Effector CD8-positive, alpha-beta T cell (primary cell): Measurements from ENCODE around the gene BCAM.

ENCODE experiments used
- DNase-seq: peaks from one replicate; lab custom pipeline; 2025; lab: John Stamatoyannopoulos, UW

The BCAM gene

DNA sequence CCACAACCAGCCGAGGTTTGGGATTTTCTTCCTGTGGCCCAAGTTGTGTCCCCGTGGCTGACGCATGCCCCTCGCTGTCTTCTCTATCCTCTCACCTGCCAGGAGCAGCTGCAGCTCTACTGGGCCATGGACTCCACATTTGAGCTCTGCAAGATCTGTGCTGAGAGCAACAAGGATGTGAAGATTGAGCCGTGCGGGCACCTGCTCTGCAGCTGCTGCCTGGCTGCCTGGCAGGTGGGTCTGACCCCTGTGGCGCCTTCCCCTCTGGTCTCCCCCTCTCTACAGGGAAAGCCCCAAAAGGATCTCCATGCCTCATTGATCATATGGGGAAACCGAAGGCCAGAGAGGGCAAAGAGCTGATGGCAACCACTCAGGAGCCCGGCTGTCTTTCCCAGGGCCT lies 16.6 kb upstream of the BCAM start:
- no peak for DNase-seq

DNA sequence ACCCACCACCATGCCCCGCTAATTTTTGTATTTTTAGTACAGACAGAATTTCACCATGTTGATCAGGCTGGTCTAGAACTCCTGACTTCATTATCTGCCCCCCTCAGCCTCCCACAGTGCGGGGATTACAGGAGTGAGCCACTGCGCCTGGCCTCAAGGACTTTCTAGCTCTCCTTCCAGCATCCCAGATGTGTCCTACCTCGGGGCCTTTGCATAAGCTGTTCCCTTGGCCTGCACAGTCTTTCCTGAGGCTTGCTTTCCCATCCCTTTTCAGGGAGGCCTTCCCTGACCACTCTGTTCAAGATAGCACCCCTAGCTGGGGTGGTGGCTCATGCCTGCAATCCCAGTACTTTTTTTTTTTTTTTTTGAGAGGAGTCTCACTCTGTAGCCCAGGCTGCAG lies 14.3 kb upstream of the BCAM start:
- DNase-seq, result no peak

DNA sequence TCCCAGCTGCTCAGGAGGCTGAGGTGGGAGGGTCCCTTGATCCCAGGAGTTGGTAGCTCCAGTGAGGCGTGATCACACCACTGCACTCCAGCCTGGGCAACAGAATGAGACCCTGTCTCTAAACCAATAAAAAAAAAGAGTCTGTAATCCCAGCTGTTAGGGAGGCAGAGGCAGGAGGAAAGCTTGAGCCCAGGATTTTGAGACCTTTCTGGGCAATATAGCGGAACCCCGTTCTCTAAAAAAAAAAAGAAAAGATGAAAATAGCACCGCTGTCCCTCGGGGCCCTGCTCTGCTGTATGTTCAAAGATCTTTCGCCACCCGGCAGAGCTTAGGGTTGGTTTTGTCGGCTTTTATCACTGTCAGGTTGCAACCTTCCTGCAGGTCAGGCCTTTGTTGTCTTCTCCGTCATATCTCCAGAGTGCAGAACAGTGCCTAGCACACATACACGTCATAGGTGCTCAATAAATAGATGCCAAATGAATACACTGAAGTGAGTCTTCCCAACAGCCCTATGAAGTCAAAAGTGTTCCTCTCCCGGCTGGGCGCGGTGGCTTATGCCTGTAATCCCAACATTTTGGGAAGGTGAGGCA lies 13.4 kb upstream of the BCAM start:
- no peak for DNase-seq

DNA sequence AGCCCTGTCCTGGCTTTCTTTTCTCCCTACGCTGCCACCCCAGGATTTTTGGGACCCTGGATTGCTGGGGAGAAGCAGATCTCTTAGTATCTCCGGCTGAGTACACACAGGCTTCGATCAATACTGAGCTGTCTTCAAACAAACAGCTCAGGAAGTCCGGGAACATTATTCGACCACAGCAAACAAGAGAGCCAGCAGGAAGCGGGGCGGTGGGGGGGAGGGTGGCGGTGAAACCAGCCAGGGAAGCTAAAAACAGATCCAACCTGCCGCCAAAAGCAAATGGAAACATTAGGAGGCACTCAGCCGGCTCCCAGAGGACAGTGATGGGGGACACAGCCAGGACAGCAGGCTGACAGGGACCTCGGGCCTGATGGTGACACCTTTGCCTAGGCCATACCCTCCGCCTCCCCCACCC lies 12.2 kb upstream of the BCAM start:
- DNase-seq, result no peak

DNA sequence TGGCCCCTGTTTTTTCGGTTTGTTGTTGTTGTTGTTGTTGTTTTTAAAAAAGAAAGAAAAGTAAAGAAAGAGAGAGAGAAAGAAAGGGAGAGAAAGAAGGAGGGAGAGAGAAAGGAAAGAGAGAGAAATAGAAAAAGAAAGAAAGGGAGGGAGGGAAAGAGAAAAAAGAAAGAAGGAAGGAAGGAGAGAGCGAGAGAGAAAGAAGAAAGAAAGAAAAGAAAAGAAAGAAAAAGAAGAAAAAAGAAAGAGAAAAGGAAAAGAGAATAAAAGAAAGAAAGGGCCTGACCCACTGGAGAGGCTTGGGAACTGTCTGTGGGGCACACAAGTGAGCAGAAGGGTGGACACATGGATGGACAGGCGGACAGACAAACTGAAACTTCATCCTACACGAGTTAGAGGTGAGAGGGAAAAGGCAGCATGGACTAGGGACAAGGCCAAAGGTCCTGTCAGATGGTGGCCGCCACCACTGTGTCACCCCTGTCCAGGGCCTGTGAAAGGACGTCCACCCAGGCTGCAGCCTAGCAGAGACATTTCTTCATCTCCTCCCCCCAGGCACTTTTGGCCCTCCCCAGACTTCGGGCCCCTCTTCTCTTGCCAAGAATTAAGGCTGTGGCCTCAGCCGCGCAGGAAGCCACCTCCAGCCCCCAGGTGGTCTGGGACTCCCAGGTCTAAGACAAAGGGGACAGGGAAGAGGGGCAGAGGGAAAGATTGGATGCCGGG lies 9.1 kb upstream of the BCAM start:
- no peak for DNase-seq

DNA sequence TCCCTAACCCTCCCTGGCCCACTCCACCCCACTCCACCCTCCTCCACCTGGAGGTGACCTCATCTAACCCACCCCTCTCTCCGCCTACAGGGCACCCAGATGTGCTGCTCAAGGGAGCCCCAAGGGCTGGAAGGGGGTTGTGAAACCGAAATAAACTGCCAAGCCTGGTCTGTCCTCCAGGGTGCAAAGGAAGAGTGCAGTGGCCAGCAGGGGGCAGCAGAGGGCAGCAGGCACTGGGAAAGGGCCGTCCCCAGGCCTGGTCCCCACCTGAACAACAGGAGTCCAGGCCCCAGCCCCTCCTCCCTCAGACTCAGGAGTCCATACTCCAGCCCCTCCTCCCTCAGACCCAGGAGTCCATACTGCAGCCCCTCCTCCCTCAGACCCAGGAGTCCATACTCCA lies 8.4 kb upstream of the BCAM start:
- DNase-seq, result peak; percentile 75

DNA sequence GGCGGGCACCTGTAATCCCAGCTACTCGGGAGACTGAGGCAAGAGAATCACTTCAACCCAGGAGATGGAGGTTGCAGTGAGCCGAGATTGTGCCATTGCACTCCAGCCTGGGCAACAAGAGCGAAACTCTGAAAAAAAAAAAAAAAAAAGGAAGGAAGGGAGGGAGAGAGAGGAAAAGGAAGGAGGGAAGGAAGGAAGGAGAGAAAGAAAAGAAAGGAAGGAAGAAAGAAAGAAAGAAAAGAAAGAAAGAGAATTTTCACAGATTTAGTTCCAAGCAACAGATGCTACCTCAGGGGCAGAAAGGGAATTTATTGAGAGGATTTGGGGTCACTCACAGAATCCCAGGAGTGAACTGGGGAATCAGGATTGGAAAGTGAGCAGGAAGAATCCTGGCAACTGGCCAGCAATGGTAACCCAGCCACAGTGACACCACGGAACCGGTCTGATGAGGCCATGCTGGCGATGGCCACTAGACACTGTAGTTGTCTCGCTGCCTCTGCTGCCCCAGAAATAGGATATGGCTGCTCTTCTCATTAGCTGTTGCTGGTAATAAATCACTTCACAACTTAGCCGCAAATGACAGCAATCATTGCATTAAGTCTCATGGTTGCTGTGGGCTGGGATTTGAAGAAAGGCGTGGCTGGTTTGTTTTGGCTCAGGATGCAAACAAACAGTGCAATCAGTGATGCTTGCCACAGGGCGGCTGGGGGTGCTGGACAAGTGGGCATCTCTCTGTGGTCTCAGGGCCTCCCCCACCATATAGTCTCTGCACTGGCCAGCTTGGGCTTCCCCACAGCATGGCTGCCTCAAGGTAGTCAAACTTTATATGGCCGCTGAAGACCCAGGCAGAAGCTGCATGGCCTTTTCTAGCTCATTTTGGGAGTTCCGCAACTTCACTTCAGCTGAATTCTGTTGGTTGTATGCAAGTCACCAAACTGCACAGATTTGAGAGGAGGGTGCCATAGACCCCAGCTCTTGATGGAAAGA lies 5.2 kb upstream of the BCAM start:
- no peak for DNase-seq

DNA sequence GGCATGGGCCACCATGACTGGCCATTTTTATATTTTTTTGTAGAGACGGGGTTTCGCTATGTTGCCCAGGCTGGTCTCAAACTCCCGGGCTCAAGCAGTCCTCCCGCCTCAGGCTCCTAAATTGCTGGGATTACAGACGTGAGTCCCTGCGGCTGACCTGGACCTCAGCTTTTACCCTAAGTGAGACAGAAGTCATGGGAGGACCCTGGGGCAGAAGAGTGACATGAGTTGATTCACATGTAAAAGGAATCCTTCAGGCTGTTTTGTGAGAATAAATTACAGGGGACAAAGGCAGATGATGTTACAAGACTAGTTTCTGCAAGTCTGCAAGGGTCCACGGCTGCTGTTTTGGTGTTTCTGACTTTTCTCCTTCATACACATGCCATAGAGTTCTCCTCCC lies 2.6 kb upstream of the BCAM start:
- DNase-seq, result no peak

DNA sequence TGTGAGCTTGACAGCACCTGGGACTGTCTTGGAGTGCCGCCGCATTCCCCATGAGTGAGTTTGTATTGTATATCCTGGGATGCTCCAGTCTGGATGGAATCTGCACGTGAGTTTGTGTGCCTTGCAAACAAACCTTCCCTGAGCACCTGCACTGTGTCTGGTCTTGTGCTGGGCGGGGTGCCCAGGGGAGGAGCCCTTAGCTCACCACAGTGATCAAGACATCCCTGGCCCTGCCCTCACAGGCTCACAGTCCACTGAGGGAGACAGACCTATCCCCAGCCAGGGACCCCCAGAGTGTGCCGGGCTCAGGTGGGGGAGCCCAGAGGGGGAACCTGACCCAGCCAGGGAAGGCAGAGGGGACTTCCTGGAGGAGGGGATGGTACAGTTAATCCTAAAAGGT lies 1.7 kb upstream of the BCAM start:
- DNase-seq, result no peak

DNA sequence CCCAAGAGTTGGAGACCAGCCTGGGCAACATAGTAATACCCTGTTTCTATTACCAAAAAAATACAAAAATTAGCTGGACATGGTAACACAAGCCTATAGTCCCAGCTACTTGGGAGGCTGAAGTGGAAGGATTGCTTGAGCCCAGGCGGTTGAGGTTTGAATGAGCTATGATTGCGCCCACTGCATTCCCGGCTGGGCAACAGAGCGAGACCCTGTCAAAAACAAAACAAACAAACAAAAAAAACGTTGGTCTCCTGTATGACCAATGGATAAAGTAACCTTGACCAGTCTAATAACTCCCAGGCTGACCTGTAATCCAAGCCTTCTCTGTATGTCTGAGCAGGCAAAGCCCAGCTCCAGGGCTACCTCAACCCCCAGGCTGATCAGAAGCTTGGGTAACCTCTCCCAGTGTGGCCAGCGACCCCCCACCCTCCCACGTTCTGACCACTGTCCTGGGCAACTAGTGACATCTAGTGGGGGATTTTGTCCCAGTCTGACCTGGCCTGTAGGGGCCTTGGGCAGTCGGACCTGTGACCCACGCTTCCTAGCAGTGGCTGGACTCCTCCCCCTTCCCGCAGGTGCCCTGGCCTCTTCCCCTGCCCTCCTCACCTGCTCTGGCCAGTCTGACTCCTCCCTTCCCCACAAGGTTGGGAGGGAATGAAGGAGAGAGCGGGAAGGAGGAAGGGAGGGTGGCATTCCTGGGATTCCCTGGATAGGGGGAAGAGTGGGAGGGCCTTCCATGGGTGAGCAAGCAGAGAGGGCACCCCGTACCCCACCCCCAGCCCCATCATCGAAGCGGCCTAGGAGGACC lies 1.0 kb upstream of the BCAM start:
- no peak for DNase-seq

DNA sequence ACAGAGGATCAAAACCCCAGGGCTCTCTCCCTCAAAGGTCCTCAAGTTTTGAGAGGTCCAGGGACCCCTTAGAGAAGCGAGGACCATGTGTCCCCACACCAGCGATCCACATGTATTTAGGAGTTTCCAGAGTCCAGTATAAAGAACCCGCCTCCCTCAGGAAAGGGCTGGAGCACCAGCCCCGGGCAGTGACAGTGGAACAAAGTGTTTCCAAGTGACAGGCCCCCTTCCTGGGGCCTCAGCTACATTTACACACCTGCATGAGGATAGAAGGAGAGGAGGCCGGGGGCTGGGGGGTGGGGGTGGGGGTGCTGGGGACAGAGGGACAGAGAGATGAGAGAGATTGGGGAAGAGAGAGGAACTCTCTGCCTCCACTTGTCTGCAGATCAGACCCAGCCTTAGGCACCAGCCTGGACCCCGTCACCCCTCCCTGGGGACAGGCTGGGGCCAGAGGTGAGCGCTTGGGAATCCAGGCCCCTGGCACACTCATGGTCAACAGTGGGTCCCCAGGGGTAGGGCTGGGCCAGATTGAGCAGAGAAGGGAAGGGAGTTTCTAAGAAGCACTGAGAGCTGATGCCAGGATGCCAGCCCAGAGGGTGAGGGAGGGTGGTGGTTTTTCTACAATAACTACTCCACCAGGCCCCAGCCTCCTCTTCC lies 802 bp downstream of the BCAM start:
- DNase-seq, result no peak

DNA sequence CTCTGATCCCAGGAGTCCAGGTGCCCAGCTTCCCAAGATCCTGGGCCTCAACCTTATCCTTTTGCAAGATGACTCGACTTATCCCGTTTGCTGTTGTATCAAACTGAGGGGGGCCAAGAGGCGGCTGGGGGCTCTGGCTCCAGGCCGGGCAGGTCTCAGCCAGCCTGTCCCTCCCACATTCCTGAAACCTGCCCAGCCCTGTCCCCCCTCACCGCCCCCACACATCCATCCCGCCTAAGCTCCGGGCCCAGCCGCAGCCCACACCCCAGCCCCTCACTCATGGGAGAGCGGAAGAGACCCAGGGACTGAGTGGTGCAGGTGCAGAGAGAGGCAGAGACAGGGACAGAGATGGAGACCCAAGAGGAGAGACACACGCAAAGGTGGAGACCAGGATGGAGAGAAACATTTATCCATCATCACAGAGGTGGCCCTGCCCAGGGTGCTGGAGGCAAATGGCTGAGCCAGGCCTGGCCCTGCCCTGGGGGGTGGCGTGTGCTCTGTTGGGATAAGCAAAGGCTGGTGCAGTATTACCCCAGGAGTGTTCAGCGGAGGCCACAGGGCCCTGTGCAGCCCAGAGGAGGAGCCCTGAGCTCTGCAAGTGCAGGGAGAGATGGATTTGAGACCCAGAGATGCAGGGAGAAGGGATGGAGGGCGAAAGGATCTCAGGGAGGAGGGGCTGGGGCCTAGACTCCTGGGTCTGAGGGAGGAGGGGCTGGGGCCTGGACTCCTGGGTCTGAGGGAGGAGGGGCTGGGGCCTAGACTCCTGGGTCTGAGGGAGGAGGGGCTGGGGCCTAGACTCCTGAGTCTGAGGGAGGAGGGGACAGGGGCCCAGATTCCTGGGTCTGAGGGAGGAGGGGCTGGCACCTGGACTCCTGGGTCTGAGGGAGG lies 1.6 kb downstream of the BCAM start:
- no peak for DNase-seq

DNA sequence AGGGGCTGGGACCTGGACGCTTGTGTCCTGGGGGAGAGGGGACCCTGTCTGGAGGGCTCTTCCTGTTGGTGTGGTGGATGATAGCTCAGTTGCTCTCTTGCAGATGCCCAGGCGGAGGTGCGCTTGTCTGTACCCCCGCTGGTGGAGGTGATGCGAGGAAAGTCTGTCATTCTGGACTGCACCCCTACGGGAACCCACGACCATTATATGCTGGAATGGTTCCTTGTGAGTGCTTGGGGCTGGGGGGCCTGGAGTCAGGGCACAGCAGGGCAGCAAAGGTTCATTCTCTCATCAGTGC lies 2.2 kb downstream of the BCAM start:
- DNase-seq, result no peak

DNA sequence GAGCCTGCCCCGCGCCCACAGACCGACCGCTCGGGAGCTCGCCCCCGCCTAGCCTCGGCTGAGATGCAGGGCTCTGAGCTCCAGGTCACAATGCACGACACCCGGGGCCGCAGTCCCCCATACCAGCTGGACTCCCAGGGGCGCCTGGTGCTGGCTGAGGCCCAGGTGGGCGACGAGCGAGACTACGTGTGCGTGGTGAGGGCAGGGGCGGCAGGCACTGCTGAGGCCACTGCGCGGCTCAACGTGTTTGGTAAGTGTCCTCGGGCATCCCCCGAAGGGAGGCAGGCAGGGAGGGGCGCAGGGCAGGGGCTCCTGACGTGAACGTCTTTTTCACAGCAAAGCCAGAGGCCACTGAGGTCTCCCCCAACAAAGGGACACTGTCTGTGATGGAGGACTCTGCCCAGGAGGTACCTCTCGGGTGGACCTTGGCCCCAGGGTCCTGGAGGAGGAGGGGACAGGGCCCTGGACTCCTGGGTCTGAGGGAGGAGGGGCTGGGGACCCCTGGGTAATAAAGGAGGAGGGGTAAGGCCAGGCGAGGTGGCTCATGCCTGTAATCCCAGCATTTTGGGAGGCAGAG lies 3.3 kb downstream of the BCAM start:
- no peak for DNase-seq

DNA sequence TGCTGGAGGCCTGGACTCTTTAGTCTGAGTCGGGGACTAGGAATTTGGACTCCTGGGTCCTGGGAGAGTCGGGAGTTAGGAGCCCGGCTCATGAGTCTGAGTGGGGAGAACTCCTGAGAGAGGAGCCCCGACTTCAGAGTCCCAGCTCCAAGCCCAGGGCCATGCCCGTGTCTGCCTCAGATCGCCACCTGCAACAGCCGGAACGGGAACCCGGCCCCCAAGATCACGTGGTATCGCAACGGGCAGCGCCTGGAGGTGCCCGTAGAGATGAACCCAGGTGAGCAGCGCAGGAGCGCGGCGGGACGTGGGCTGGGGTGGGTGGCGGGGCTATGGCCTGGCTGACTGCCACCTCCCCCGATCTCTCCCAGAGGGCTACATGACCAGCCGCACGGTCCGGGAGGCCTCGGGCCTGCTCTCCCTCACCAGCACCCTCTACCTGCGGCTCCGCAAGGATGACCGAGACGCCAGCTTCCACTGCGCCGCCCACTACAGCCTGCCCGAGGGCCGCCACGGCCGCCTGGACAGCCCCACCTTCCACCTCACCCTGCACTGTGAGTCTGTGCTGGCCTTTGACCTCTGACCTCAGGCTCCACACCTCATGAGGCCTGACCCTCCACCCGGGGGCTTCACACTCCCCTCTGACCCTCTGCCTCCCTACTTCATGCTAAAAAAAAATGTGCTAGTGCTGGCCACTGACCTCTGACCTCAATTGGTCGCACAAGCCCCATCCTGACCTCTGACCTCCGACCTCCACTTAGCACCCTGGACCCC lies 4.4 kb downstream of the BCAM start:
- no peak for DNase-seq

DNA sequence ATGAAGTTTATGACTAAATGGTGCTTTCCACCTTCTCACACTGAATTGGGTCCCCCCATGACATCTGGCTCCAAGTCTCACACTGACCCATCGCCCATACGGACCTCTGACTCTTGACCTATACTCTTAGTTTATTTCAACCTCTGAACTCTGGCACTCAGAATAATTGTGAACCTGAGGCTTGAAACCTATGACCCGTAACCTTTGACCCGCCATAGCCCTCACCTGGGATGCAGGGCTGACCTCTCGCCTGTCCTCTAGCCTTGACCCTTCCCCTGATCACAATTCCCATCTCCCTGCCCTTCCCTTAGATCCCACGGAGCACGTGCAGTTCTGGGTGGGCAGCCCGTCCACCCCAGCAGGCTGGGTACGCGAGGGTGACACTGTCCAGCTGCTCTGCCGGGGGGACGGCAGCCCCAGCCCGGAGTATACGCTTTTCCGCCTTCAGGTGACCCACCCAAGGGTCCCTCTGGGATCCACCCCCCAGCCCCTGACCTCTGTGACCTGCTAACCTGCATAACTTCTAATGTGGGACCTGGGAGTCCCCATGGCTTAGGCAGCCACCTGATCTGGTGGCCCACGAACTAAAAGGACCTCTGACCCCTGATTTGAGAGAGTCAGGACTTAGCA lies 5.1 kb downstream of the BCAM start:
- DNase-seq, result no peak

DNA sequence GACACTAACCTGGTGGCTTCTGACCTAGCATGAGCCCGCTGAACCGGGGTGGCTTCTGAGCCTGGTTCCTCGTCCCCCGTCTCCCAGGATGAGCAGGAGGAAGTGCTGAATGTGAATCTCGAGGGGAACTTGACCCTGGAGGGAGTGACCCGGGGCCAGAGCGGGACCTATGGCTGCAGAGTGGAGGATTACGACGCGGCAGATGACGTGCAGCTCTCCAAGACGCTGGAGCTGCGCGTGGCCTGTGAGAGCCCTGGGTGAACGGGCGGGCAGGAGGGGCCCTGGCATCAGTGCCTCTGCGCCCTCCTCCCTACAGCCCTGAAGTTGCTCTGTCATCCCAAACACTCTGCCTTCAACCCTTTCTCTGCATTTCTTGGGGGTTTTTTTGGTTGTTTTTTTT lies 5.6 kb downstream of the BCAM start:
- DNase-seq, result no peak

DNA sequence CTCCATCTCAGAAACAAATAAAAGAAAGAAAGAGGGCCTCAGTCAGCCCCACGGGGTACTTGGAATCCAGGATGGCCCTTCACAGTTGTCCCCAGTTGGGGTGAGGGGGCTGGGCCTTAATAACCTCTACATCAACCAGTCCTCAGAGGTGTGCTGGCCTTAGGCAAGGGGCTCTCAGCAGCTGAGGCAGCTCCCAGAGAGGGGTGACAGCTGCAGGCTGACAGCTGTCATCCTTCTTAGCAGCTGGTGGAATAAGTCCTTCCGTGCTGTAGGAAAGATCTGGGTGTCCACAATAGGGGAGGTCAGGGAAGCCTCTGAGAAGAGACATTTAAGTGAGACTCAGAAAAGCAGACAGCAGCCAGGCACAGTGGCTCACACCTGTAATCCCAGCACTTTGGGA lies 7.4 kb downstream of the BCAM start:
- DNase-seq, result no peak
